ENCODE results near the gene EDA.
"Not testable (repeated sequence)": the region's sequence is repeated elsewhere in the genome, so short reads cannot be mapped to it uniquely, and the experiment has no call there.

DNA sequence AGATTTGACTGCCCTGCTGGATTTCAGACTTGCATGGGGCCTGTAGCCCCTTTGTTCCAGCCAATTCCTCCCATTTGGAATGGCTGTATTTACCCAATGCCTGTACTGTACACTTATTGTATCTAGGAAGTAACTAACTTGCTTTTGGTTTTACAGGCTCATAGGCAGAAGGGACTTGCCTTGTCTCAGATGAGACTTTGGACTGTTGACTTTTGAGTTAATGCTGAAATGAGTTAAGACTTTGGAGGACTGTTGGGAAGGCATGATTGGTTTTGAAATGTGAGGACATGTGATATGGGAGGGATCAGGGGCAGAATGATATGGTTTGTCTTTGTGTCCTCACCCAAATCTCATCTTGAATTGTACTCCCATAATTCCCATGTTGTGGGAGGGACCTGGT is 382.4 kb downstream of the EDA start:
- TF ChIP-seq, protein P1, sequence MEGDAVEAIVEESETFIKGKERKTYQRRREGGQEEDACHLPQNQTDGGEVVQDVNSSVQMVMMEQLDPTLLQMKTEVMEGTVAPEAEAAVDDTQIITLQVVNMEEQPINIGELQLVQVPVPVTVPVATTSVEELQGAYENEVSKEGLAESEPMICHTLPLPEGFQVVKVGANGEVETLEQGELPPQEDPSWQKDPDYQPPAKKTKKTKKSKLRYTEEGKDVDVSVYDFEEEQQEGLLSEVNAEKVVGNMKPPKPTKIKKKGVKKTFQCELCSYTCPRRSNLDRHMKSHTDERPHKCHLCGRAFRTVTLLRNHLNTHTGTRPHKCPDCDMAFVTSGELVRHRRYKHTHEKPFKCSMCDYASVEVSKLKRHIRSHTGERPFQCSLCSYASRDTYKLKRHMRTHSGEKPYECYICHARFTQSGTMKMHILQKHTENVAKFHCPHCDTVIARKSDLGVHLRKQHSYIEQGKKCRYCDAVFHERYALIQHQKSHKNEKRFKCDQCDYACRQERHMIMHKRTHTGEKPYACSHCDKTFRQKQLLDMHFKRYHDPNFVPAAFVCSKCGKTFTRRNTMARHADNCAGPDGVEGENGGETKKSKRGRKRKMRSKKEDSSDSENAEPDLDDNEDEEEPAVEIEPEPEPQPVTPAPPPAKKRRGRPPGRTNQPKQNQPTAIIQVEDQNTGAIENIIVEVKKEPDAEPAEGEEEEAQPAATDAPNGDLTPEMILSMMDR (IDR thresholded peaks at IDR 0.05): not testable (repeated sequence)
- TF ChIP-seq POLR2A (IDR thresholded peaks at IDR 0.05): not testable (repeated sequence)

All from body of pancreas (tissue), 4 donors.